Memory B cell (primary cell): Measurements from ENCODE around the gene TMEM178B.
"Not testable (repeated sequence)": the region's sequence is repeated elsewhere in the genome, so short reads cannot be mapped to it uniquely, and the experiment has no call there.

ENCODE experiments used
- ATAC-seq: fragments of 150-1000 bp; cut with Tn5 transposase; 2 replicates; pipeline ENCODE4 v1.10.0; 2021; ENCODE audit warnings: low read depth, mild to moderate bottlenecking, moderate library complexity
- DNase-seq, 2 donors: peaks; one replicate each; pipeline ENCODE4 v3.0.0; 2022; ENCODE audit warnings: low spot score in 2 of 2
- H3K27ac Mint-ChIP-seq: one replicate; pipeline ENCODE4 v1.8.0; 2022; ENCODE audit warnings: mild to moderate bottlenecking, moderate library complexity, mixed read lengths
- H3K27me3 Mint-ChIP-seq: one replicate; pipeline ENCODE4 v1.8.0; 2022; ENCODE audit warnings: mixed read lengths
- H3K36me3 Mint-ChIP-seq: one replicate; pipeline ENCODE4 v1.8.0; 2022; ENCODE audit warnings: mild to moderate bottlenecking, mixed read lengths
- H3K4me1 Mint-ChIP-seq: one replicate; pipeline ENCODE4 v1.8.0; 2022; ENCODE audit warnings: mixed read lengths
- H3K4me3 Mint-ChIP-seq: one replicate; pipeline ENCODE4 v1.8.0; 2022; ENCODE audit warnings: mild to moderate bottlenecking, moderate library complexity, mixed read lengths
- H3K9me3 Mint-ChIP-seq: one replicate; pipeline ENCODE4 v1.8.0; 2022; ENCODE audit warnings: mixed read lengths

The TMEM178B gene

DNA sequence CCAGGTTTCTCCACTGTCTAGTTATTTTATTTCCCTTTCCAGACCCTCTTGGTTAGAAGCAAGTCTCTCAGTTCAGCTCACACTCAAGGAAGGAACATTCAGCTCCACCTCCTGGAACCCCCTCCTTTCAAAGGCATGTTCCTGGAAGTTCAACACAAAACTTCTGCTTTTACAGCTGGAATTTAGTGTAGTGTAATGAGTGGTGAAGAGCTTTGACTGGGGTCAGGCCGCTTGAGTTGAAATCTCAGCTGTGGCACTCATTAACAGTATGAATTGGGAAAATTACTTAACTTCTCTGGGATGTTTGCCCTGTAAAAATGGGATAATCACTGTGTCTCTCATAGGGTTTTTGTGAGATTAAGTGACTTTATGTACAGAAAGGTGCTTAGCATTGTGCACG is 91.7 kb downstream of the TMEM178B start:
- DNase-seq (no peak), ATAC-seq (no peak)
- H3K36me3 Mint-ChIP-seq, result no peaks in the 10 kb centered on the region
- H3K4me1 Mint-ChIP-seq, result no peaks in the 10 kb centered on the region
- H3K9me3 Mint-ChIP-seq, result peaks cover 5% of the 10 kb centered on the region
- H3K4me3 Mint-ChIP-seq, result no peak overlapping the region
- peaks cover 15% of the 10 kb centered on the region for H3K27me3 Mint-ChIP-seq
- no peak overlapping the region for H3K27ac Mint-ChIP-seq

DNA sequence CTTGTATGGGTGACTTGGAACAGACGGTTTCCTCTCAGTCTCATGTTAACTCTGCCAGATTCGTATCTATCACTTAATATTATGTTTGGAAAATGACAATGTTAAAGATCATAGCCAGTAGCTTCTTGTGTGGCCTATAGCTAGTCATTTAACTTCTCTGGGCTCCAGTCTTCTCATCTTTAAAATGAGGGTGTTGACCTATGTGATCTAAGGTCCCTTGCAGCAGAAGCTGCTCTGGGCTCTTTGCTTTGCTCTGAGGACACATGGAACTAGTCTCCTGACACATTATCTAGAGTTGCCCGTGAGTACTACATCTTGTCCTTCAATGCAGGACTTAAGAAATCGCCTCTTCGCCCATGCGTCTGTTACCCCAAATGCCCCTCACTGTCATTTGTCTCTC is 93.1 kb downstream of the TMEM178B start:
- no peak overlapping the region for H3K27ac Mint-ChIP-seq
- peaks cover 13% of the 10 kb centered on the region for H3K27me3 Mint-ChIP-seq
- H3K36me3 Mint-ChIP-seq, result no peaks in the 10 kb centered on the region
- no peak overlapping the region for H3K4me3 Mint-ChIP-seq
- DNase-seq (no peak), ATAC-seq (no peak)
- H3K4me1 Mint-ChIP-seq, result no peaks in the 10 kb centered on the region
- H3K9me3 Mint-ChIP-seq, result peaks cover 5% of the 10 kb centered on the region

DNA sequence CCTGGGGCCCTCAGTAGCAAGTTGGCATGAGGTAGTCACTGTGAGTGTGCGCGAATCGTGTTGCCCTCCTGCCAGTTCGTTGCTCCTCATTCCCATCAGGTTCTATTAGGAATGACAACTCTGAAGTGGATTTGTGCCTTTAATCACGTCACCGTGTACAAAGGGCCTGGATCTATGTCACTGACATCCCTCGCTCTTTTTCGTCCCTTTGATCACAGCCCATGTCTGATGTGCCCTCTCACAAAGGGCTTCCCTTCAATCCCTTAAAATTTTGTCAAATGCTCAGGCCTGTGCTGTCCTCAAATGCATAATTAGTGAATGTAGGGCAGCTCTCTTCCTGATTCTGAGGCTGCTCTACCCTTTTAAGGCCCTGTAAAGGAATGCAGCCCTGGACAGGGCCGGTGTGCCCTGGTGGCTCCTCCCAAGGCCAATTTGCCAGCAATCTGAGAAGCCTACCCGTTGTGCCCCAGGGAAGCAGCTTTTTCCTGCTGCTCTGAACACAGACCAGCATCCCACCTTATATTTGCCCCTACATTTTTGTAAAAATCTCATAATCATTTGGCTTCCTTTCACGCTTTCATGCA is 93.6 kb downstream of the TMEM178B start:
- Mint-ChIP-seq H3K4me1 (no peaks in the 10 kb centered on the region), H3K27ac (no peak overlapping the region), H3K36me3 (no peaks in the 10 kb centered on the region), H3K4me3 (no peak overlapping the region), H3K9me3 (peaks cover 5% of the 10 kb centered on the region), H3K27me3 (peaks cover 13% of the 10 kb centered on the region)
- DNase-seq (no peak), ATAC-seq (no peak)

DNA sequence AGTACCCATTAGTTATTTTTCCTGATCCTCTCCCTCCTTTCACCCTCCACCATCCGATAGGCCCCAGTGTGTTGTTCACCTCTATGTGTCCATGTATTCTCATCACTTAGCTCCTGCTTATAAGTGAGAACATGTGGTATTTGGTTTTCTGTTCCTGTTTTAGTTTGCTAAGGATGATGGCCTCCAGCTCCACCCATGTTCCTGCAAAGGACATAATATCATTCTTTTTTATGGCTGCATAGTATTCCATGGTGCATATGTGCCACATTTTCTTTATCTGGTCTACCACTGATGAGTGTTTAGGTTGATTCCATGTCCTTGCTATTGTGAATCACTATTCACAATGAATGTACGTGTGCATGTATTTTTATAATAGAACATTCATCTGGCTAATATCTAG is 95.3 kb downstream of the TMEM178B start:
- peaks cover 11% of the 10 kb centered on the region for H3K27me3 Mint-ChIP-seq
- not testable (repeated sequence) for H3K9me3 Mint-ChIP-seq, ATAC-seq, DNase-seq, H3K27ac Mint-ChIP-seq, H3K36me3 Mint-ChIP-seq, H3K4me1 Mint-ChIP-seq, H3K4me3 Mint-ChIP-seq

DNA sequence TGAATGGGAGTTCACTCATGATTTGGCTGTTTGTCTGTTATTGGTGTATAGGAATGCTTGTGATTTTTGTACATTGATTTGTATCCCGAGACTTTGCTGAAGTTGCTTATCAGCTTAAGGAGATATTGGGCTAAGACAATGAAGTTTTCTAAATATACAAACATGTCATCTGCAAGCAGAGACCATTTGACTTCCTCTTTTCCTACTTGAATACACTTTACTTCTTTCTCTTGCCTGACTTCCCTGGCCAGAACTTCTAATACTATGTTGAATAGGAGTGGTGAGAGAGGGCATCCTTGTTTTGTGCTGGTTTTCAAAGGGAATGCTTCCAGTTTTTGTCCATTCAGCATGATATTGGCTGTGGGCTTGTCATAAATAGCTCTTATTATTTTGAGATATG is 101.9 kb downstream of the TMEM178B start:
- not testable (repeated sequence) for DNase-seq, ATAC-seq, H3K9me3 Mint-ChIP-seq, H3K27me3 Mint-ChIP-seq, H3K36me3 Mint-ChIP-seq, H3K4me3 Mint-ChIP-seq
- peaks cover 11% of the 10 kb centered on the region for H3K4me1 Mint-ChIP-seq
- H3K27ac Mint-ChIP-seq, result peak overlapping the region; percentile 19

DNA sequence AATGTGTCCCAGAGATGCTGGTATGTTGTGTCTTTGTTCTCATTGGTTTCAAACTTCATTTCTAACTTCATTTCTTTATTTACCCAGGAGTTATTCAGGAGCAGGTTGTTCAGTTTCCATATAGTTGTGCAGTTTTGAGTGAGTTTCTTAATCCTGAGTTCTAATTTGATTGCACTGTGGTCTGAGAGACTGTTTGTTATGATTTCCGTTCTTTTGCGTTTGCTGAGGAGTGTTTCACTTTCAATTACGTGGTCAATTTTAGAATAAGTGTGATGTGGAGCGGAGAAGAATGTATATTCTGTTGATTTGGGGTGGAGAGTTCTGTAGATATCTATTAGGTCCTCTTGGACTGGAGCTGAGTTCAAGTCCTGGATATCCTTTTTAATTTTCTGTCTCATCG is 103.3 kb downstream of the TMEM178B start:
- H3K27me3 Mint-ChIP-seq, H3K36me3 Mint-ChIP-seq, H3K9me3 Mint-ChIP-seq, DNase-seq, ATAC-seq: not testable (repeated sequence)
- peaks cover 11% of the 10 kb centered on the region for H3K4me1 Mint-ChIP-seq
- peak overlapping the region; percentile 33 for H3K27ac Mint-ChIP-seq
- H3K4me3 Mint-ChIP-seq, result peak overlapping the region; percentile 55

DNA sequence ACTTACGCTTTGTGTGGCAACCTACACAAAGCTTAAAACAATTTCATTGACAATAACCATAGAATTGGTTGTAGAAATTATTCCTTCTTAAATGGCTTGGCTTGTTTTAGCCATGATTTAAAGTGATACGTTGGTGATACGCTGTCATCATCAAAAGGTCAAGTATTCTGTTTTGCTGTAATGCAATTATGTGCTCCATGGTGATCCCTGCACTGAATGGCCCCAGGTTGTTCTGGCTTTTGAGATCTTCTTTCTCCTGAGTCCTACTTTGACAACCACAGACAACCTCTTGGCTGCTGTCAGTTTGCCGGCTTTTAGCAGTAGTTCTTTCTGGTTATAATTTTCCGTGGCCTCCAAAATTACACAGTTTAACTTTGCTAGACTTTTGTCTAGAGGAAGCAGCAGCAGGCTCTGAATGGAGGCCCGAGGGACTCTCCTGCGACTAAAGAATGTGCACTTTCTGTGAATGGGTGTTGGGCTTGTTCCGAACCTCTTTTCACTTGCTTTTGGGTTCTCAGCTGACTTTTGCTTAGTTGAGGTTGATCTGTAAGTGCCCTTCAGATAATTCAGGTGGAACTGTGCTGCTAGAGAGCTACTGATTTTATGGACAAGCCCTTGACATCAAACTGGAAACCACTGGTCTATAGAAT is 104.7 kb downstream of the TMEM178B start:
- Mint-ChIP-seq H3K9me3 (peaks cover 3% of the 10 kb centered on the region), H3K27ac (no peak overlapping the region), H3K27me3 (peaks cover 7% of the 10 kb centered on the region), H3K4me1 (peaks cover 11% of the 10 kb centered on the region), H3K36me3 (peaks cover 3% of the 10 kb centered on the region), H3K4me3 (no peak overlapping the region)
- no peak for DNase-seq
- no peak for ATAC-seq

DNA sequence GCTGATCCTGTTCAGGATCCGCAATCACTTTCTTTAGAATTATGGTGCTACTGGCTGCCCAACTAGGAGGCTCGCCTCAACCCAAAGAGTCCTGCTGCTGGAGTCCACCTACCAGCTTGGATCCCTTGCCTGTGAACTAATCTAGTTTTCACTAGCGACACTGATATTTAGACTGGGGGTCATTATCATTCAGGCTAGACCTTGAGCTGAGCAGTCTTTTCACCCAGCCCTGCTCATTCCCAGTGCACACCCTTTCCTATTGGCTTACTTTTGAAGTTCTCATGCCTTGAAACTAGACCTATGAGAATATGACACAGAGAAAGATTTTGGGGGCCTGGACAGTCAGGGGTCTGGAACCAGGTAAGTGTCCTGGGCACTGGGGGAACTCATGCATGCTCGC is 107.9 kb downstream of the TMEM178B start:
- Mint-ChIP-seq H3K4me1 (peaks cover 5% of the 10 kb centered on the region), H3K27ac (no peak overlapping the region), H3K36me3 (peaks cover 3% of the 10 kb centered on the region), H3K9me3 (no peaks in the 10 kb centered on the region), H3K4me3 (no peak overlapping the region), H3K27me3 (peaks cover 4% of the 10 kb centered on the region)
- DNase-seq (no peak), ATAC-seq (no peak)

DNA sequence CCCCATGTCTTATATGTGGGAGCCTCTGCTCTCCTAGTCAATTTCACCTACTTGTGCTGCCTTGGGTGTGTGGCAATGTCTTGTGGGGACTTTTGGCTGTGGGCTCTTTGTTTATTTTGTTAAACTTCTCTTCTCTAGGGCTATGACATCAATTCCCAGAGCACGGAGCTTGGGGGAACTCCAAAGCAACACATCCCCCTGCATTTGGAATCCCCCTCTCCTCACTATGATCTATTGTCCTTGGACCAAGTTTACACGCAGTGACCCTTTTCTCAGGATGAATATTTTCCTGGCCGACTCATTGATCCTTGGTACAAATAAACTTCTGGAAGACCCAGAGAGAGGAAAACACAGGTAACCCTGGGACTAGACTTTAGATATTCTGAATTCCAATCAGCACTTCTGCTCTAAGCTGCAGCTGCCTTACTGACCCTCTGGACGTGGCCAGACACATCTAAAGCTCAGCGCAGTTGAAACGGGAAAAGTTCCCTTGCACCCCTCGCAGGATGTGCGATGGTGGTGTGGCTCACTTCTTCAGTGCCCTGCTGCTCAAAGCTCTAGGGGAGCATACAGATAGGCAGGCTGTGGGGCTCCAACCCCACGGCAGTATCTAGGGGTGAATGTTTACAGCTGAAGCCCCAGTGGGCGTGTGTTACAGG is 110.8 kb downstream of the TMEM178B start:
- H3K36me3 Mint-ChIP-seq, result peaks cover 3% of the 10 kb centered on the region
- H3K4me1 Mint-ChIP-seq, result no peaks in the 10 kb centered on the region
- DNase-seq (no peak), ATAC-seq (peak; percentile 55)
- H3K9me3 Mint-ChIP-seq, result no peaks in the 10 kb centered on the region
- H3K27ac Mint-ChIP-seq, result peak overlapping the region; percentile 2
- H3K27me3 Mint-ChIP-seq, result peaks cover 4% of the 10 kb centered on the region
- no peak overlapping the region for H3K4me3 Mint-ChIP-seq

DNA sequence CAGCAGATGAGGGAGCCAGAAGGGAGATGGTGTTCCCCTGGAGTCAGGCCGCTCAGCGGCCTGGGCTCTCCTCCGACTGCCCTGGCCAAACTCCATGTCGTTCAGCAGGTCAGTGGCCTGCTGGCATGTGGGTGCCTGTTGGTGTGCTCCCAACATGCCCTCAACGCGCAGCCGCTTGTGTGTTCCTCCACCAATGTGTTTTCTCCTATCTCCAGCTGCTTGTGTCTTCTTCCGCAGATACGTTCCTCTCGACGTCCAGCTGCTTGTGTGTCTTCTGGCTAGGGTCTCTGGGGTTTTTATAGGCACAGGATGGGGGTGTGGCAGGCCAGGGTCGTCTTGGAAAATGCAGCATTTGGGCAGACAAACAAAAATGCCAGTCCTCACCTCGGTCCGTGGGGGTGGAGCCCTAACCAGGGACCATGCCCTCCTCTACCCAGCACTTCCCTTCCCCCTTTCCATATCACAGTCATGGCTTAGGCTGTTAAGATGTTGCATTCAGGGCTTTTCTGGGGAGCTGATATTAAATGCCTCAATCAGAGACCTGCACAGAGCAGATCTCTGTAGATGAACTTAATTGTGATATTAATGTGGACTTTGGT is 111.6 kb downstream of the TMEM178B start:
- Mint-ChIP-seq H3K27ac (no peak overlapping the region), H3K36me3 (peaks cover 3% of the 10 kb centered on the region), H3K9me3 (no peaks in the 10 kb centered on the region), H3K27me3 (peaks cover 2% of the 10 kb centered on the region), H3K4me3 (no peak overlapping the region), H3K4me1 (no peaks in the 10 kb centered on the region)
- no peak for DNase-seq
- ATAC-seq, result no peak

DNA sequence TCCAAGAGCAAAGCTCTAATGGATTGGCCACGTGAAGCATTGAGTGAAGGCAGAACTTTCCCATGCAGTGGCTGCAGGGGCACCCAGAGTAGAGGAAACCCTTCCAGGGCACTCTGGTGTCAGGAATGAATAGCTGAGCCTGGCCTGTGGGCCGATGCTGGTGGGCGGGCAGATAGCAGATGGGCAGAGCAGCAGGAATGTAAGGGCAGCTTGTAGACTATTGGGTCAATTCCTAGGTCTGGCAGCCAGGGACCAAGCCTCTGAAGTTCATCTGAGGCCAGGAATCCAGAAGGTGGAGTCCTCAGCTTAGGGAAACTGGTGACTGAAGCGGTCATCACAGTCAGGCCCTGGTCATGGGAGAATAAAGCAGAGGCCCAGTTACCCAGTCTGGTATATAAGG is 115.4 kb downstream of the TMEM178B start:
- Mint-ChIP-seq H3K27ac (no peak overlapping the region), H3K27me3 (no peaks in the 10 kb centered on the region), H3K36me3 (no peaks in the 10 kb centered on the region), H3K4me3 (no peak overlapping the region), H3K4me1 (no peaks in the 10 kb centered on the region), H3K9me3 (no peaks in the 10 kb centered on the region)
- DNase-seq (no peak), ATAC-seq (no peak)

DNA sequence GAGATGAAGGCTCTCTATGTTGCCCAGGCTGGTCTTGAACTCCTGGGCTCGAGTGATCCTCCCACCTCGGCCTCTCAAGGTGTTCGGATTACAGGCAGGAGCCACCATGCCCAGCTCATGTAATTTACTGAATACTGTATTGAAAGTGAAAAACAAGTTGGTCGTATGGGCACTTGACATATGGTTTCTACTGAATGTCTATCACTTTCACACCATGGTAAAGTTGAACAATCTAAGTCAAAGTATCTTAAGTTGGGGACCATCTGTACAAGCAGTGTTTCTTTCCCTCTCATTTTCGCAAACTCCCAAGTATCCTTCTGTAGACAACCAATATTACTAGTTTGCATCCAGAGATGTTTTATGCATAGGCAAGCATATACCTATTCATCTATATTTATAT is 116.6 kb downstream of the TMEM178B start:
- Mint-ChIP-seq H3K27me3 (no peaks in the 10 kb centered on the region), H3K4me3 (no peak overlapping the region), H3K36me3 (no peaks in the 10 kb centered on the region), H3K4me1 (peaks cover 3% of the 10 kb centered on the region), H3K9me3 (no peaks in the 10 kb centered on the region), H3K27ac (no peak overlapping the region)
- no peak for DNase-seq
- no peak for ATAC-seq

DNA sequence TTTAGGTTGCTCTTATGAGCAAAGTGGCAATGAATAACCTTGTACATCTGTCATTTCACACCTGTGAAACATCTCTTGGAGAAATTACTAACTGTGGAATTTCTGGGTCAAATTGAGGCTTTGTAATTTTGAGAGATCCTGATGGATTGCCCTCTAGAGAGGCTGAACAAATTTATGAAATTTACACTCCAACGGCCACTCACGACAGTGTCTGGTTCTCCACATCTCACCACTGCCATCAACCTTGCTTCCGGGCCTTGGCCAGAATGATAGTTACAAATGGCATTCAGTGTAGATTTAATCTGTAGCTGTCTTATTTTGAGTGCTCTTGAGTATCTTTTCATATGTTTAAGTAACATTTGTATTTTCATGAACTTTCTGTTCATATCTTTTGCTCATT is 117.4 kb downstream of the TMEM178B start:
- no peak overlapping the region for H3K4me3 Mint-ChIP-seq
- peaks cover 8% of the 10 kb centered on the region for H3K4me1 Mint-ChIP-seq
- ATAC-seq, result no peak

DNA sequence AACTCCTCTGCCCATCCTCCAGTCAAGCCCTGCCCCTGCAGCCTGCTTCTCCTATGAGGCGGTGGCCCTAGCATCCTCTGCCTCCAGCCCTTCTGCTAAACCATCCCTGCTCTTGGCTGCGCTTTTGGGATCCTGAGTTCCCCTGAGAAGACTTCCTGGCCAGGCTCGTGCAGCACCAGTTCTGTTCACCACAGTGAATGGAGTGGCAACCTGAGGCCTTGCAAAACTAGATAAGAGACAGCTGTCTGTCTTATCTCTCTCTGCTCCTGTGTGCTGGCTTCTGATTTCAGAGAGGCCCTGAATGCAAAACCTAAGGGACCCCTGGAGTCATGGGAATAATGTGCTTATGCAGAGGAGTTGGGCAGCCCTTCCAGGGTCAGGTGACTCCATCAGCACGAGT is 119.2 kb downstream of the TMEM178B start:
- Mint-ChIP-seq H3K9me3 (no peaks in the 10 kb centered on the region), H3K4me3 (no peak overlapping the region), H3K27ac (no peak overlapping the region), H3K36me3 (no peaks in the 10 kb centered on the region), H3K27me3 (no peaks in the 10 kb centered on the region), H3K4me1 (peaks cover 11% of the 10 kb centered on the region)
- ATAC-seq (no peak), DNase-seq (no peak)

More for the DNA sequence above, 117.4 kb downstream of the TMEM178B start:
- Mint-ChIP-seq H3K9me3 (no peaks in the 10 kb centered on the region), H3K27ac (no peak overlapping the region), H3K27me3 (no peaks in the 10 kb centered on the region), H3K36me3 (no peaks in the 10 kb centered on the region)
- DNase-seq, result no peak
